Liver (tissue), 3 donors: ENCODE measurements around the gene JTB.

ENCODE experiments used
- FOXA1 ChIP-seq: IDR thresholded peaks from 2 replicates; pipeline ENCODE4 v1.6.1; 2016; ENCODE audit warnings: antibody characterized with exemption
- GABPA ChIP-seq, 2 donors: IDR thresholded peaks in 1 of 2; conservative IDR thresholded peaks in 1 of 2; 2 replicates each; pipeline ENCODE4 v1.6.1; 2016; ENCODE audit warnings: antibody characterized with exemption in 2 of 2, mild to moderate bottlenecking in 1 of 2, moderate library complexity in 1 of 2
- RAD21 ChIP-seq, 2 donors: IDR thresholded peaks; 2 replicates each; pipeline ENCODE4 v1.6.1; 2016; ENCODE audit warnings: antibody characterized with exemption in 2 of 2, mild to moderate bottlenecking in 2 of 2
- TAF1 ChIP-seq: conservative IDR thresholded peaks from 2 replicates; pipeline ENCODE4 v1.6.1; 2016; ENCODE audit warnings: antibody characterized with exemption, mild to moderate bottlenecking
- TF ChIP-seq, protein P1 (sequence below): IDR thresholded peaks from 2 replicates; pipeline ENCODE4 v1.6.1; 2016; ENCODE audit warnings: antibody characterized with exemption
- TF ChIP-seq, protein P2 (sequence below): fragments of 150-350 bp; IDR thresholded peaks from 2 replicates; pipeline ENCODE4 v1.5.1; 2017; ENCODE audit warnings: improper control_type of control experiment, low read depth, low read length; ENCODE audit not compliant: missing input control
- TF ChIP-seq, protein P3 (sequence below): IDR thresholded peaks from 2 replicates; pipeline ENCODE4 v1.6.1; 2016; ENCODE audit warnings: antibody characterized with exemption
- donor health status: healthy.
- donor health status: healthy.

DNA sequence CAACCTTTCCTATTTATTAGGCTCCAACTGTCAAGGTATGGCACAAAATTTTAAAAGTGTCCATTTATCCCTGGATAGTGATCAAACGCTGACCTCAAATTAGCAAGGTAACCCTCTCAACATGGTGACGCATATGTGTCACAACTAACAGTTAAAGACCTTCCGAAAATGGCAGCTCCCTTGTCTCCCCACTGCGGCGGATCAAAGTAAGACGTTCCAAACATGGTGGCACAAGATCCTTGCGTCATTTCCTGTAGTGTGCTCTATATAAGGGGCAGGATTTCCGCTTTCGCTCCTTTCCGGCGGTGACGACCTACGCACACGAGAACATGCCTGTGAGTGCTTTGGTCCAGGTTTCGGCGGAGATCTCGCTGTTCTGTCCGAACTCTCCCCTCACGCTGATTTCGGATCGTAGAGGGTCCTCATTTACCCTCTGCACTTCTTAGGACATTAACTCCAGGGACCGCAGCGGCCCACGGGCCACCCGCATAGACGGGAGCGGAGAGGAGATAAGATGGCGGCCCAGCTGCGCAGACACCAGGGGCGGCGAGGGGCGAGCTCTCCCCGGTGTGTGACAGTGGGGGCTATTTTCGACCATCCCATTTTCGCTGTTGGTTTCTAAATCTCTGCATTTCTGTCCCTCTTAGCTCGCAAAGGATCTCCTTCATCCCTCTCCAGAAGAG is 13.1 kb upstream of the JTB start, which contains the start of gene RPS27:
- TF ChIP-seq, protein P1, sequence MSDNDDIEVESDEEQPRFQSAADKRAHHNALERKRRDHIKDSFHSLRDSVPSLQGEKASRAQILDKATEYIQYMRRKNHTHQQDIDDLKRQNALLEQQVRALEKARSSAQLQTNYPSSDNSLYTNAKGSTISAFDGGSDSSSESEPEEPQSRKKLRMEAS: peak; percentile 47
- TF ChIP-seq, protein P2, sequence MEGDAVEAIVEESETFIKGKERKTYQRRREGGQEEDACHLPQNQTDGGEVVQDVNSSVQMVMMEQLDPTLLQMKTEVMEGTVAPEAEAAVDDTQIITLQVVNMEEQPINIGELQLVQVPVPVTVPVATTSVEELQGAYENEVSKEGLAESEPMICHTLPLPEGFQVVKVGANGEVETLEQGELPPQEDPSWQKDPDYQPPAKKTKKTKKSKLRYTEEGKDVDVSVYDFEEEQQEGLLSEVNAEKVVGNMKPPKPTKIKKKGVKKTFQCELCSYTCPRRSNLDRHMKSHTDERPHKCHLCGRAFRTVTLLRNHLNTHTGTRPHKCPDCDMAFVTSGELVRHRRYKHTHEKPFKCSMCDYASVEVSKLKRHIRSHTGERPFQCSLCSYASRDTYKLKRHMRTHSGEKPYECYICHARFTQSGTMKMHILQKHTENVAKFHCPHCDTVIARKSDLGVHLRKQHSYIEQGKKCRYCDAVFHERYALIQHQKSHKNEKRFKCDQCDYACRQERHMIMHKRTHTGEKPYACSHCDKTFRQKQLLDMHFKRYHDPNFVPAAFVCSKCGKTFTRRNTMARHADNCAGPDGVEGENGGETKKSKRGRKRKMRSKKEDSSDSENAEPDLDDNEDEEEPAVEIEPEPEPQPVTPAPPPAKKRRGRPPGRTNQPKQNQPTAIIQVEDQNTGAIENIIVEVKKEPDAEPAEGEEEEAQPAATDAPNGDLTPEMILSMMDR: no peak
- TF ChIP-seq FOXA1 (no peak), TAF1 (peak; percentile 100), GABPA (IDR thresholded peaks at IDR 0.05 in 1 of 2, conservative IDR thresholded peaks at IDR 0.05 in 1 of 2) (peak; percentile 87 to 97), RAD21 (IDR thresholded peaks at IDR 0.05) (peak; percentile 4 to 52)
- TF ChIP-seq, protein P3, sequence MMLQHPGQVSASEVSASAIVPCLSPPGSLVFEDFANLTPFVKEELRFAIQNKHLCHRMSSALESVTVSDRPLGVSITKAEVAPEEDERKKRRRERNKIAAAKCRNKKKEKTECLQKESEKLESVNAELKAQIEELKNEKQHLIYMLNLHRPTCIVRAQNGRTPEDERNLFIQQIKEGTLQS: peak; percentile 91
